ENCODE measurements around the gene MTHFS.
A peak's percentile ranks its signal among the peaks of the same experiment; 100 is the strongest.
"Not testable (repeated sequence)": the region's sequence is repeated elsewhere in the genome, so short reads cannot be mapped to it uniquely, and the experiment has no call there.

The MTHFS gene

GRCh38 chr15:79896634-79897379 is at the start of gene MTHFS:
Gene MTHFS (minus strand): TSS chr15:79897014. CDS start chr15:79896988, 26 bp downstream.
- peak; percentile 45 for DNase-seq (ENCODE audit: low read depth)

GRCh38 chr15:79944622-79945021 is 47.8 kb upstream of the MTHFS start:
- no peak for DNase-seq (ENCODE audit: low read depth)

GRCh38 chr15:79943820-79944219 is 47.0 kb upstream of the MTHFS start:
- DNase-seq (ENCODE audit: low read depth), result peak; percentile 21

- no peak for DNase-seq (ENCODE audit: low read depth)
These were observed 46.1 kb upstream of the MTHFS start for GRCh38 chr15:79942741-79943481.

DNA sequence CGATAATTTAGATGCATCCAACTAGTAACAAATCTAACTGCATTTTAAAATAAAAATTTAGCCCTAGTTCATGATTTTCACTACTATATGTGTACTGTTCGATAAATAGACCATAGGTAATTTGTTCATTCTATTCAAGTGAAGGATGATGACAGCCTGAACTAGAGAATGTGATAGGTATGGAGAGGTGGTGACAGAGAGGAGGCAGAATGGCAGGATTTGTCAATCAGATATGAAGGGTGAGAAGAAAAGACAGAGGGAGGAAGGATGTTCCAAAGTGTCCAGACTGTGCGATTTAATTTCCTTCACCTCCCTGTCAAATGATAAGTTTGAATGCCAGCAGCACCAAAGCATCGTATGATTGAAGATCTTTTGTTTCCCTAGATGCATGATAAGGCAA is 42.6 kb upstream of the MTHFS start:
- DNase-seq (ENCODE audit: low read depth), result no peak

DNA sequence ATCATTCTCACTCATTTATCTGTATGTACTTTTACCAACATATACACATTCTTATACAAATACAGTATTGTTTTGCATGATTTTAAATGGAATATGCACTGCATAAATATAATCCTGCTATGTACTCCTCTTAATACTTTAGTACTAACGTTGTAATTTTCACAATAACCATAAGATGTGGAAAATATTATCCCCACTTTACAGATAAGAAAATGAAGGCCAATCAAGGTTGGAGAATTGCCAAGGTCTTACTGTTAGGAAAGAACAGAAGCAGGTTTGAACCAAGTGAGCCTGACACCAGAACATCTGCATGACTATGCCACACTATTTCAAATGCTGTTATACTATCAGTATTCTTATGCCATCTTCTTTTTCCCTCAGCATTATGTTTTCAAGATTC is 41.3 kb upstream of the MTHFS start:
- DNase-seq (ENCODE audit: low read depth), result no peak

GRCh38 chr15:79935556-79936201 is 38.9 kb upstream of the MTHFS start:
- DNase-seq (ENCODE audit: low read depth), result not testable (repeated sequence)

- DNase-seq (ENCODE audit: low read depth), result no peak
These were observed 36.4 kb upstream of the MTHFS start for GRCh38 chr15:79933231-79933630.

- DNase-seq (ENCODE audit: low read depth), result no peak
These were observed 35.6 kb upstream of the MTHFS start for GRCh38 chr15:79932447-79932846.

GRCh38 chr15:79930516-79930915 is 33.7 kb upstream of the MTHFS start:
- no peak for DNase-seq (ENCODE audit: low read depth)

DNA sequence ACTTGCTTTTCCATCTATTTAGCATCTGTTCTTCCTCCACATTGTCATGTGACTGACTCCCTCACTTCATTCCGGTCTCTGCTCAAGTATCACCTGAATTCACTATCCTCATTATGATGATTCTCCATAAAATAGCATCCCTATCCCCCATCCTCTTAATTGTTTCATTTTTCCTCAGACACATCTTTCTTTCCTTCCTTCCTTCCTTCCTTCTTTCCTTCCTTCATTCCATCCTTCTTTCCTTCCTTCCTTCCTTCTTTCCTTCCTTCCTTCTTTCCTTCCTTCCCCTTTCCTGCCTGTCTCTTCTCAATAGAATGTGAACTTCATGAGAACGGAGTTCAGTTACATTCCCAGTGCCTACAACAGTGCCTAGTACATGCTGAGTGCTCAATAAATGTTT is 32.6 kb upstream of the MTHFS start:
- no peak for DNase-seq (ENCODE audit: low read depth)

- not testable (repeated sequence) for DNase-seq (ENCODE audit: low read depth)
These were observed 29.3 kb upstream of the MTHFS start for GRCh38 chr15:79926116-79926515.

DNA sequence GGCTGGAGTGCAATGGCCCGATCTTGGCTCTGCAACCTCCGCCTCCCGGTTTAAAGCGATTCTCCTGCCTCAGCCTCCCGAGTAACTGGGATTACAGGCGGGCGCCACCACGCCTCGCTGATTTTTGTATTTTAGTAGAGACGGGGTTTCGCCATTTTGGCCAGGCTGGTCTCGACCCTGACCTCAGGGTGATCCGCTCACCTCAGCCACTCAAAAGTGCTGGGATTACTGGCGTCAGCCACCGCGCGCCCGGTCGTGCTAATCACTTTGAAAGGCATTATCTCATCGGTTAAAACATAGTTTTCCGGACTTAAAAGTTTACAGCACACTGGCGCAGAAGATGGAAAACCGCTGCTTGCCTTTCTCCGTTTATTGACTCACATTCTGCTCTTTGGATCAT is 27.6 kb upstream of the MTHFS start:
- no peak for DNase-seq (ENCODE audit: low read depth)

GRCh38 chr15:79923515-79924169 is 26.8 kb upstream of the MTHFS start:
- DNase-seq (ENCODE audit: low read depth), result peak; percentile 93

DNA sequence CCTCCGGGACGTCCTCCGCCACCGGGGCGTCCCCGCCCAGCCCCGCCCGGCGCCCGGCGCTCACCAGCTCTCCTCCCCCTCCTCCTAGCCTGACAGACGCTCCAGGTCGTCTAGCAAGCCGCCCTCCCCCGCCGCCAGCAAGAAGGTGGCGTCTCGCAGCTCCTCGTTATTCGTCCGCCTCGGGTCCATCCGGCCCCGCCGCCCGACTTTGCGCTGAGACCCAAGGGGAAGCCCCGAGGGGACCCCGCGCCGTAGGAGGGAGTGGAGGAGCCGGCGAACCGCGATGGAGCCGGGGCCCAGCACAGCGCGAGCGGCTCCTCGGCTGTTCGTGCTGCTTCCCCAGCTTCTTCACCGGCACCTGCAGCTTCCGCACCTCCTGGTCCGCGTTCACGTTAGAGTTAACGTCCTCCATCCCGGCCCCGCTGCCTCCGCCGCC is 26.3 kb upstream of the MTHFS start:
- DNase-seq (ENCODE audit: low read depth), result no peak

- DNase-seq (ENCODE audit: low read depth), result no peak
These were observed 25.8 kb upstream of the MTHFS start for GRCh38 chr15:79922512-79923078.

GRCh38 chr15:79919749-79920511 is 23.1 kb upstream of the MTHFS start:
- no peak for DNase-seq (ENCODE audit: low read depth)

DNA sequence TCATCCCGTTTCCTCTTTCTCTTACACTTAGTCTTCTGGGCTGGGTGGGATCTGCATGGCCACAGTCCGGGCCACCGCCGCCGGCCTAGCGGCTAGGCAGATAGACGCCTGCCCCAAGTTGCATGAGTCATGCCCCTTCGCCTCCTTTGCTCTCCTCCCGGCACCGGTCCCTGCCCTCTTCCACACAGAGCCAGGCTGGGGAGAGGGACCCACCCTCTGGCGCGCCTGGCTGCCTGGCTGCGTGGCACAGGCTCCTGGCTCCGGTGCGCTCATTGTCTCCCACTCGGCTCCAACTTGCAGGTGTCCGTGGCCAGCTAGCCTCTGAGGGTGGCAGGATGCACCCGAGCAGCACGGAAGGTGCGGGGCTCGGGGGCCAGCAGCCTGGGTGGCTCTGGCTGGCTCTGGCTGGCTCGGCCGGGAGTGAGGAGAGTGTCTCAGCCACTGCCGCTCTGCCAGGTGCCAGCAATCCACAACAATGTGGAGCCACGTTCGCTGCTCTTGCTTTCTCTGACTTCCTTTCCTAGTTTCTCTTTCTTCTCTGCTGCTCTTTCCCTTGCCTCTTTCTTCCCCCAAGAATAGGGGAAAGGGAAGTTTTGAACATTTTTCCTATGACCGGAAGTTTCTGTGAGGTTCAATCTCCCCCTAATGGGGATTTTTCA is 22.4 kb upstream of the MTHFS start:
- no peak for DNase-seq (ENCODE audit: low read depth)

GRCh38 chr15:79918278-79918677 is 21.5 kb upstream of the MTHFS start:
- DNase-seq (ENCODE audit: low read depth), result no peak

DNA sequence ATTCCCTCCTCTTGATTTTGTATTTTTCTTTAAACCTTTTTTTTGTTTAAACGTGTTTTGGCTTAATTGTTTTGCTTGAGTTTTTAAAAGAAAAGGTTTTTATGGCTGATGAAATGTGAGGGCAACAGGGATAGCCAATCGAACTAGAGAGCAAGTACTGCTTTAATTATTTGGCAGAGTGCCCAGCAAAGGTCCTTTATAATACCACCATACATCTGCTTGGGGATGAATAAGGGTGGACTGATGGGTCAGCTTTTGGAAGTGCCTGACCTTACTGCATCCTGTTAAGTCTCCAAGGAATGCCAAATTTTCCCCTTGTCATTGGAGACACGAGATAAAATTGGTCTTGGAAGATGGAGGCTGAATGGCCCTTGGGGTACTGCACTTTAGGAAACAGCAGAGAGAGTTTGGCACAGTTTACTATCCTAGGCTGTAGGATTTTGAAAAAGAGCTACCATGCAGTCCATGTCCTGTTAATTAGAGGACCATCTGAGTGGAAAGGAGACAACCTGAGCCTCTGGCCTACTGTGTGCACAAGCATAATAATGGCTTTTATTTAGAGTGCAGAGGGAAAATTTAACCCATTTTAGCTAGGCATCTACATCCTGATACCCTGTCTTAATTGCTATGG is 19.8 kb upstream of the MTHFS start:
- DNase-seq (ENCODE audit: low read depth), result peak; percentile 36
